Natural killer cell (primary cell): ENCODE data around the gene PIM3. TPM values are rescaled to one million over a fixed set of nuclear protein-coding genes. Genes with fewer than 3 reads are reported as not detected.

Experiments
- ATAC-seq, 3 donors: fragments of 150-1000 bp in 2 of 3; fragments of 200-7000 bp in 1 of 3; cut with Tn5 transposase; 1 replicate in 1 of 3; 2 replicates in 2 of 3; pipeline ENCODE4 v1.10.0; 2021; ENCODE audit warnings: mild to moderate bottlenecking in 2 of 3, moderate library complexity in 2 of 3
- DNase-seq, 2 donors: peaks; one replicate each; pipeline versions ENCODE4 v3.0.0 to v3.0.0-alpha.2; 2013 to 2021; ENCODE audit warnings: mixed read lengths in 1 of 2
- H3K27ac ChIP-seq: one replicate; pipeline ENCODE4 v1.5.1; 2013; ENCODE audit warnings: mild to moderate bottlenecking, low read length
- H3K27me3 ChIP-seq: one replicate; pipeline ENCODE4 v1.6.1; 2013; ENCODE audit warnings: low read length; ENCODE audit not compliant: control insufficient read depth, insufficient read depth
- H3K36me3 ChIP-seq: one replicate; pipeline ENCODE4 v1.6.1; 2013; ENCODE audit warnings: low read length; ENCODE audit not compliant: control insufficient read depth, insufficient read depth
- H3K4me1 ChIP-seq: one replicate; pipeline ENCODE4 v1.6.1; 2013; ENCODE audit warnings: low read length; ENCODE audit not compliant: control insufficient read depth, insufficient read depth
- H3K4me3 ChIP-seq: one replicate; pipeline ENCODE4 v1.5.1; 2013; ENCODE audit warnings: low read length
- H3K9me3 ChIP-seq: one replicate; pipeline ENCODE4 v1.6.1; 2013; ENCODE audit warnings: low read length; ENCODE audit not compliant: control insufficient read depth, insufficient read depth
- H3K27ac Mint-ChIP-seq, 2 donors: one replicate each; pipeline ENCODE4 v1.8.0; 2022; ENCODE audit warnings: mild to moderate bottlenecking in 2 of 2, mixed read lengths in 2 of 2, moderate library complexity in 1 of 2
- H3K27me3 Mint-ChIP-seq, 2 donors: one replicate each; pipeline ENCODE4 v1.8.0; 2022; ENCODE audit warnings: low read depth in 2 of 2, mixed read lengths in 2 of 2
- H3K36me3 Mint-ChIP-seq: one replicate; pipeline ENCODE4 v1.8.0; 2022; ENCODE audit warnings: mixed read lengths
- H3K4me1 Mint-ChIP-seq, 2 donors: one replicate each; pipeline ENCODE4 v1.8.0; 2022; ENCODE audit warnings: mixed read lengths in 2 of 2
- H3K4me3 Mint-ChIP-seq: one replicate; pipeline ENCODE4 v1.8.0; 2022; ENCODE audit warnings: mild to moderate bottlenecking, moderate library complexity, mixed read lengths
- H3K9me3 Mint-ChIP-seq, 2 donors: one replicate each; pipeline ENCODE4 v1.8.0; 2022; ENCODE audit warnings: mixed read lengths in 2 of 2
- WGBS: methylation state at CpG from one replicate; pipeline ENCODE4 v1.1.7; 2013; ENCODE audit warnings: missing lambda C conversion rate; ENCODE audit not compliant: insufficient coverage; 5-methylcytosine and 5-hydroxymethylcytosine counted together
- intact Hi-C: fragments of 100-400 bp; cut with micrococcal nuclease; formaldehyde crosslinking; loops from one replicate; pipeline ENCODE4 v1.14.2; 2022
- total RNA-seq, 4 donors: library from RNA; stranded (reverse); fragments of 120-200 nt in 1 of 4; gene quantifications; one replicate each; pipeline versions ENCODE4 v1.2.3 to v1.2.4, GENCODE V29; 2013 to 2022
- TF ChIP-seq, protein P1 (sequence below): fragments of 200-600 bp; IDR thresholded peaks from one replicate; pipeline ENCODE4 v1.8.0; 2022; ENCODE audit warnings: antibody characterized with exemption

The PIM3 gene
- total RNA-seq, 3 donors from 2014 or later (not counting 1 experiment from before 2014, with no cell fraction given) = 107 to 130 (median 129) TPM

DNA sequence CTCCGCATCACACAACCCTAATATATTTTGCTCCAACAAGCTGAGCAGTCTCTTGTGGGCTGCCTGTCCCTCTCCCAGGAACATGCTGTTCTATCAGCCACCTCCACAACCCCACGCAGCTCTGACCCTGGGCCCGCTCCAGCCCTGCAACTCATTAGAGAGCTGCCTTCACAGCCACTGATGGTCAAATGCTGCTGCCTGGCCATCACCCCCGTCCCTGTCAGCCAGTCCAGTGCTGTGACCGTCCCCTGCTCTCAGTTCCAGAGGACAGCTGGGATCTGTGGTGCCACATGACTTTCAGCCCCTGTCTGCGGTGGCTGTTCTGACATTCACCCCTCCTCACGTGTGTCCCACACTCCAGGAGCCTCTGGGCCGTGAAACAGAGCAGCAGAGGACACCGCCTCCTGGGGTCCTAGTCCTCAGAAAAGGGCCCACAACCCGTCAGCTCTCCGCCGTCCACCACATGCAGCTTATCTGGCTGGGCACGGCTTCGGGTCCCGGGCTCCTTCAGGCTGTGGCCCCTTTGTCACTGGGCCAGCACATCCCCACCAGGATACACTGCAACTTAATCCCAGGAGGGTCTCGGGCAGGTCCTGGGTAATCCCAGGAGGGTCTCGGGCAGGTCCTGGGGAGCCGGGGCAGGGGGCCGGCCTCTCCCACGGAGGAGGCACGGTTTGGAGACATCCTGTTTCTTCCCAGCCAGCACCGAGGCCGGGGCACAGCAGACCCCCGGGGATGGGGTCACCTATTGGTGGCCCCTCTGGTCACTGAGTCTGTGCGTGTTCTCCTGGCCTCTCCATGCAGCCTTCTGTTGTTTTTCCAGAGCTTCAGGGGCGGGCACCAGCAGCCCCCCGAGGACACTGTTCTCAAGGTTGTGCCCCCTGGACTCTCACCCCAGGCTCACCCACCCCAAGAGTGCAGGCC is 27.1 kb upstream of the PIM3 start:
- H3K4me3 ChIP-seq = no peak overlapping the region
- H3K4me1 ChIP-seq = peaks cover 57% of the 10 kb centered on the region
- H3K36me3 Mint-ChIP-seq = no peaks in the 10 kb centered on the region

DNA sequence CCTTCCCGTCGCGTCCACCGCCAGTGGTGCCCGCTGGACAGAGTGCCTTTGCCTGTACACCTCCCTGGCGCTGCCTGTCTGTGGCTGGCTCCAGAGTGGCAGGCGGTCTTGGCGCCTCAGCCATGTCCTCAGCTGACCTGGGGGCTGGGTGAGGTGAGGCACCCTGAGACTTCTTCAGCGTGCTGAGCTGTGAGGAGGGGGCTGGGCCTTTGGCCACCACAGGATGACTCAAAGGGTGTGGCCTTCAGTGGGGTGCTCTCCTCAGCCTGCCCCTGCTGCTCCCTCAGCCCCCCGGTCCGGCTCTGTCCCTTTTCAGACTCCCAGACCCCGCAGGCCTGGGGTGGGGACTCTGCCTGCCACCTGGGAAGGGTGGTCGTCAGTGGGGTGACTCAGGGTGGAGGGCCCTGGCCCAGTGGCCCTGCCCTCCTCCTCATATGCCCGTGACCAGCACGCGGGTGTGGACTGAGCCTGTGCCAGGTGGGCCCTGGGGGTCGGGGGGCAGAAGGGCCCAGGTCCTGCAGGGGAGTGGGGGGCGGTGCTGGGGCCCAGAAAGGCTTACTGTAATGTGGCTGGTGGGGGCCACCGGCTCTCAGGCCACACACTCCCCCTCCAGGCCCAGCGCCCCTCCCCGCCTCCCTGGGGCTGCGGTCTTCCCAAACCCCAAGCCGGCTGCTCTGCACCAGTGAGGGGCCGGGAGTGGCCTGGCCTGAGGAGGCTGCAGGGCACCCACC is 26.2 kb upstream of the PIM3 start:
- Histone ChIP-seq H3K4me1 (peaks cover 54% of the 10 kb centered on the region), H3K27me3 (no peaks in the 10 kb centered on the region), H3K27ac (peak overlapping the region; percentile 84), H3K4me3 (peak overlapping the region; percentile 42), H3K9me3 (no peaks in the 10 kb centered on the region), H3K36me3 (no peaks in the 10 kb centered on the region)
- intact Hi-C loops = loop anchor here (5.0 kb wide), 1 partner anchor 38 kb away; no protein-coding TSS in a partner anchor
- DNase-seq = peak; percentile 64 to 72
- Mint-ChIP-seq H3K9me3 (no peaks in the 10 kb centered on the region), H3K27ac (peak overlapping the region; percentile 82 to 89), H3K27me3 (no peaks in the 10 kb centered on the region), H3K4me3 (peak overlapping the region; percentile 67), H3K36me3 (no peaks in the 10 kb centered on the region), H3K4me1 (peaks cover 11% of the 10 kb centered on the region in 2 donors)
- TF ChIP-seq, protein P1, sequence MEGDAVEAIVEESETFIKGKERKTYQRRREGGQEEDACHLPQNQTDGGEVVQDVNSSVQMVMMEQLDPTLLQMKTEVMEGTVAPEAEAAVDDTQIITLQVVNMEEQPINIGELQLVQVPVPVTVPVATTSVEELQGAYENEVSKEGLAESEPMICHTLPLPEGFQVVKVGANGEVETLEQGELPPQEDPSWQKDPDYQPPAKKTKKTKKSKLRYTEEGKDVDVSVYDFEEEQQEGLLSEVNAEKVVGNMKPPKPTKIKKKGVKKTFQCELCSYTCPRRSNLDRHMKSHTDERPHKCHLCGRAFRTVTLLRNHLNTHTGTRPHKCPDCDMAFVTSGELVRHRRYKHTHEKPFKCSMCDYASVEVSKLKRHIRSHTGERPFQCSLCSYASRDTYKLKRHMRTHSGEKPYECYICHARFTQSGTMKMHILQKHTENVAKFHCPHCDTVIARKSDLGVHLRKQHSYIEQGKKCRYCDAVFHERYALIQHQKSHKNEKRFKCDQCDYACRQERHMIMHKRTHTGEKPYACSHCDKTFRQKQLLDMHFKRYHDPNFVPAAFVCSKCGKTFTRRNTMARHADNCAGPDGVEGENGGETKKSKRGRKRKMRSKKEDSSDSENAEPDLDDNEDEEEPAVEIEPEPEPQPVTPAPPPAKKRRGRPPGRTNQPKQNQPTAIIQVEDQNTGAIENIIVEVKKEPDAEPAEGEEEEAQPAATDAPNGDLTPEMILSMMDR = no peak
- ATAC-seq = peak; percentile 48 to 59 (median 58)
- 30% methylated on average over 23 of the region's 24 CpGs for WGBS

More for the DNA sequence above, 27.1 kb upstream of the PIM3 start:
- intact Hi-C loops = loop anchor here (5.0 kb wide), 1 partner anchor 39 kb away; no protein-coding TSS in a partner anchor
- Mint-ChIP-seq H3K27ac (peak overlapping the region; percentile 82 to 89), H3K4me1 (peaks cover 11% of the 10 kb centered on the region in 2 donors), H3K27me3 (no peaks in the 10 kb centered on the region), H3K9me3 (no peaks in the 10 kb centered on the region), H3K4me3 (peak overlapping the region; percentile 67)
- WGBS = 89% methylated on average over 27 of the region's 27 CpGs
- Histone ChIP-seq H3K27ac (peak overlapping the region; percentile 84), H3K9me3 (no peaks in the 10 kb centered on the region), H3K36me3 (no peaks in the 10 kb centered on the region), H3K27me3 (no peaks in the 10 kb centered on the region)
- ATAC-seq (no peak), DNase-seq (peak in 1 of 2 donors; percentile 27)
- TF ChIP-seq, protein P1 = no peak

DNA sequence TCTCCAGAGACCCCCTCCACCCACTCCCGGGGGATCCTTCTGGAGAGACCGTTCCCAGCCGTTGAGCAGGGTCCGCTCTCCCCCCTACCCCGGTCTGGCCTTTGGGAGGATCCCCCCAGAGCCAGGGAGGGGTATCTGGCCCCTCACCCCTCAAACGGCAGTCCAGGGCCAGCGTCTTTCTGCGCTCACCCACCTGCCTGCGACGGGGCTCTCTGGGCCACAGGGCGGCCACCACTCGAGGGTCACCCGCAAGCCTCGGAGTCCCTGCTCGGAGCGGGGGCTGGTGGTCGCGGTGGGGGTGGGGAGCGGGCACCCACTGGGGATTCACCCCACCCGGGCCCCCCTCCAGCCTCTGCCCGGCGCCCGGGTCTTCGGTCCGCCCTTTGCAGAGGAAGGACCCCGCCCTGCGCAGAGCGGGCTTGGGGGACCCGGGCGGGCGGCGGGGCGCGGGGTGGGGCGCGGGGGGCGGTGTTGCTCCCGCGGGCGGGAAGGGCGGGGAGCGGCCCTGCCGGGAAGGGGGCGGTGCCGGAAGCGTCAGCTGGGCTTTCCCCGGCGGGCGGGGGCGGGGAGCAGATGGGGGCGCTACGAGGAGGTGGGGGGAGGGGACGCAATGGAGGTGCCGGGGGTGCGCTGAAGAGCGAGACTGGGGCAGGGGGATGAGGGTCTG is 25.5 kb upstream of the PIM3 start:
- TF ChIP-seq, protein P1 = no peak
- Histone ChIP-seq H3K9me3 (no peaks in the 10 kb centered on the region), H3K27me3 (no peaks in the 10 kb centered on the region), H3K36me3 (no peaks in the 10 kb centered on the region), H3K4me1 (peaks cover 49% of the 10 kb centered on the region), H3K4me3 (peak overlapping the region; percentile 42), H3K27ac (peak overlapping the region; percentile 84)
- ATAC-seq (peak; percentile 21 to 55 (median 22)), DNase-seq (peak; percentile 72 to 94)
- under 1% methylated on average over 37 of the region's 56 CpGs for WGBS
- Mint-ChIP-seq H3K4me3 (peak overlapping the region; percentile 49), H3K4me1 (peaks cover 11% of the 10 kb centered on the region in 2 donors), H3K27me3 (no peaks in the 10 kb centered on the region), H3K36me3 (no peaks in the 10 kb centered on the region), H3K27ac (peak overlapping the region; percentile 82 to 89), H3K9me3 (no peaks in the 10 kb centered on the region)
- intact Hi-C loops = loop anchor here (5.0 kb wide), 1 partner anchor 37 kb away; no protein-coding TSS in a partner anchor
